NT2/D1 (cell line): ENCODE measurements around the gene C4orf50.
A peak's percentile ranks its signal among the peaks of the same experiment; 100 is the strongest.

ENCODE experiments used
- DNase-seq: peaks from one replicate; pipeline ENCODE4 v3.0.0-alpha.2; 2011; ENCODE audit warnings: low read depth, low spot score
- H3K27me3 ChIP-seq: 2 replicates; pipeline ENCODE4 v1.6.0; 2011; ENCODE audit warnings: mild to moderate bottlenecking; ENCODE audit not compliant: insufficient read length, insufficient read depth
- H3K36me3 ChIP-seq: 2 replicates; pipeline ENCODE4 v1.6.1; 2011; ENCODE audit warnings: mild to moderate bottlenecking, low read length, mixed read lengths; ENCODE audit not compliant: insufficient read depth, insufficient read length
- H3K4me1 ChIP-seq: 2 replicates; pipeline ENCODE4 v1.5.1; 2011; ENCODE audit not compliant: insufficient read depth, insufficient read length
- H3K4me3 ChIP-seq: 2 replicates; pipeline ENCODE4 v1.5.1; 2011; ENCODE audit warnings: low read depth; ENCODE audit not compliant: insufficient read length
- H3K9ac ChIP-seq: 2 replicates; pipeline ENCODE4 v1.6.0; 2011; ENCODE audit warnings: low read depth; ENCODE audit not compliant: insufficient read length
- H3K9me3 ChIP-seq: 2 replicates; pipeline ENCODE4 v1.5.1; 2011; ENCODE audit warnings: mild to moderate bottlenecking, low read length; ENCODE audit not compliant: insufficient read depth
- SUZ12 ChIP-seq: IDR thresholded peaks from 2 replicates; pipeline ENCODE4 v1.6.1; 2011; ENCODE audit not compliant: insufficient read length, insufficient read depth; ENCODE audit errors: extremely low read depth
- YY1 ChIP-seq: IDR thresholded peaks from 2 replicates; pipeline ENCODE4 v1.6.1; 2011; ENCODE audit not compliant: insufficient read length, insufficient read depth
- ZNF274 ChIP-seq: IDR thresholded peaks from 2 replicates; pipeline ENCODE4 v1.6.1; 2011; ENCODE audit warnings: mild to moderate bottlenecking, low read depth, low read length

C4orf50 gene

DNA sequence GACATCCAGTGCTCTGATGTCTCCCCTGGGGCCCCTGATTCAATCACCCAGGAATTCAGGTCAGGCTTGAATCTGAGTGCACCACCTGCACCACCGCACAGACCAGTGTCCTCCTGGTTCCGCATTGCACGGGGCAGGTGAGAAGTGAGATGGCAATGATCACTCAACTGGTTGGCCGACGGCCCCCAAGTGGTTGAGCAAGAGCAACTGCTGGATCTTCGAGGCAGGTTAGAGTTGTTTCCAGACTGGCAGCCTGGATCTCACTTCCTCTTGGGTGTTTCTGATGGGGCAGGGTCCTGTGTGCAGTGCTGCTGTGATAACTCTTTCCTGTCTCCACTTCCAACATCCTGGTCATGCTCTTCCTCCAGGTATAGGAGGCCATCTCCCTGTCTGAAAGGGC lies 50.4 kb downstream of the C4orf50 start:
- H3K9ac ChIP-seq: no peak overlapping the region
- TF ChIP-seq YY1 (no peak), ZNF274 (no peak), SUZ12 (no peak)
- no peak overlapping the region for H3K4me3 ChIP-seq
- H3K36me3 ChIP-seq: no peaks in the 10 kb centered on the region
- no peaks in the 10 kb centered on the region for H3K9me3 ChIP-seq
- peaks cover 11% of the 10 kb centered on the region for H3K4me1 ChIP-seq
- H3K27me3 ChIP-seq: peaks cover 8% of the 10 kb centered on the region
- no peak for DNase-seq

DNA sequence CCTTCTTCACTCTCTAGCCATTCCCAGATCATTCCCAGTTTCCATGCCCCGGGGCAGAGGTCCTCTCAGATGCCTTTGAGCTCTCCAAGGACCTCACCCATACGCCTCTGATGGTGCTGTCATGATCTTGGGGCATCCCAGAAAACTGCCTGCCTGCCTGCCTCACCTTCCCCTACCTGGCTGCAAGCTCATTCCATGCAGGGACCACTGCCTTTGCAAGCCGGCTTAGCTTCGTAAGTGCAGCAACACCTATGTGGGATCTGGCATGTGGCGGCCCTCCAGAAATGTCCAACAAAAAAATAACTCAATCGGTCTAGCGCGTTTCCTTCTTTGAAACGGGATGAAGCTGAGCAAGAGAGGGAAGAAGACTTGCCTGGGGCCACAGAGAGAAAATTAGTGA lies 53.0 kb downstream of the C4orf50 start:
- no peak overlapping the region for H3K4me3 ChIP-seq
- H3K9ac ChIP-seq: no peak overlapping the region
- no peaks in the 10 kb centered on the region for H3K36me3 ChIP-seq
- H3K4me1 ChIP-seq: peaks cover 7% of the 10 kb centered on the region
- no peak for DNase-seq
- no peak for TF ChIP-seq ZNF274
- TF ChIP-seq YY1: no peak
- H3K9me3 ChIP-seq: no peaks in the 10 kb centered on the region
- H3K27me3 ChIP-seq: peaks cover 18% of the 10 kb centered on the region

DNA sequence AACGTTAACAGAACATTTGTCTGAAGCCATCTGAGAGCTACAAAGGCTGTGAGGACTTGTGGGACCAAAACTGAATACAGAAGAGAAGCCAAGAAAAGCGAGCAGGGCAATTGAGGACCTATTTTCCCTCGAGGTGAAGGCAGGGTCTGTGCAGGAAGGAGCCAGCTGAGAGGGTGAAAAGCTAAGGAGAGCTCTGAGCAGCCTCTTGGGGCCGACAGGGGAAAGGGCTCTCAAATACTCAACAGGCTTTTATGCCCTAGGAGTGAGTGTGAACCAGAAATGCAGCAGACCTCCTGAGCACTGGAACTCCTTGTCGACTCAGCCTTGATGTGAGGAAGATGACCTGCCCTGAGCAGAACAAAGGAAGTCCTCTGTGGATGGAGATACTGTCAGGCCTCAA lies 54.2 kb downstream of the C4orf50 start:
- no peak overlapping the region for H3K4me3 ChIP-seq
- peaks cover 30% of the 10 kb centered on the region for H3K27me3 ChIP-seq
- no peaks in the 10 kb centered on the region for H3K9me3 ChIP-seq
- H3K36me3 ChIP-seq: no peaks in the 10 kb centered on the region
- peaks cover 6% of the 10 kb centered on the region for H3K4me1 ChIP-seq
- no peak for DNase-seq
- TF ChIP-seq SUZ12 (no peak), YY1 (no peak), ZNF274 (no peak)
- H3K9ac ChIP-seq: no peak overlapping the region

DNA sequence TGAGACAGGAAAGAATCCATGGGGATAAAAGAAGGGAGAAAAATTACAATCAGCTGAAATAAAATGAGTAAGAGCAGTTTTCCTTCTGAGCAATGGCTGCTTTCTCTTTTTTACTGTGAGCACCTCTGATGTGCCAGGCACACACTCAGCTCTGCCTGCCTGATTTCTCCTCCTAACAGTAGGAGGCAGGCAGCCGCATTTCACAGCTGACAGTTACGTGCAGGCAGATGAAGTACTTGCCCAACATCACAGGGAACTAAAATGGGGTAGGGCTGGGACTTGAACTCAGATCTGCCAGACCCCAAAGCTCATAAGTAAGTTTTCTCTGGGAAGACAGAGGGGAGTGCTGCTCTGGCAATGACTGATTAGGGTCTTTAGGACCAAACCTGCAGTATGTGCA lies 54.6 kb downstream of the C4orf50 start:
- no peak for TF ChIP-seq YY1
- no peak for TF ChIP-seq SUZ12
- TF ChIP-seq ZNF274: no peak

DNA sequence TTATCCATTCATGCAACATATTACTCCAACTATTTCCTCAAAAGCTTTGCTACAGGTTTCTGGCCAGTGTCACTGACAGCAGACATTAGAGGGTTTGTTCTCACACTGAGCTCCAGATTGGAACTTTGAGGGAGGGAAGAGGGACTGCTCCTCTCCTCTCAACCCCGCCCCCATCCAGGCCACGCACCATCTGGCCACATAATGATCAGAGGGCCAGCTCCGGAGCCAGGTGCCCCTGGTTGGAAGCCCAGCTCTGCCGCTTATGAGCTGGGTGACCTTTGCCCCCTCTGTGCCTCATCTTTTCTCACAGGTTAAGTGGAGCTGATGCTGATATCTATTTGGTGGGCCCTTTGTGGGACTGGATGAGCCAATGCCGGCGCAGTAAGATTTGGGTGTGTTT lies 55.8 kb downstream of the C4orf50 start:
- peaks cover 32% of the 10 kb centered on the region for H3K27me3 ChIP-seq
- H3K36me3 ChIP-seq: no peaks in the 10 kb centered on the region
- H3K9ac ChIP-seq: no peak overlapping the region
- no peaks in the 10 kb centered on the region for H3K9me3 ChIP-seq
- DNase-seq: no peak
- no peak overlapping the region for H3K4me3 ChIP-seq
- peaks cover 3% of the 10 kb centered on the region for H3K4me1 ChIP-seq
- TF ChIP-seq SUZ12 (no peak), ZNF274 (no peak), YY1 (no peak)

More for the DNA sequence above, 54.6 kb downstream of the C4orf50 start:
- Histone ChIP-seq H3K27me3 (peaks cover 29% of the 10 kb centered on the region), H3K9ac (no peak overlapping the region), H3K4me1 (peaks cover 6% of the 10 kb centered on the region), H3K4me3 (no peak overlapping the region), H3K36me3 (no peaks in the 10 kb centered on the region), H3K9me3 (no peaks in the 10 kb centered on the region)
- DNase-seq: peak; percentile 36

DNA sequence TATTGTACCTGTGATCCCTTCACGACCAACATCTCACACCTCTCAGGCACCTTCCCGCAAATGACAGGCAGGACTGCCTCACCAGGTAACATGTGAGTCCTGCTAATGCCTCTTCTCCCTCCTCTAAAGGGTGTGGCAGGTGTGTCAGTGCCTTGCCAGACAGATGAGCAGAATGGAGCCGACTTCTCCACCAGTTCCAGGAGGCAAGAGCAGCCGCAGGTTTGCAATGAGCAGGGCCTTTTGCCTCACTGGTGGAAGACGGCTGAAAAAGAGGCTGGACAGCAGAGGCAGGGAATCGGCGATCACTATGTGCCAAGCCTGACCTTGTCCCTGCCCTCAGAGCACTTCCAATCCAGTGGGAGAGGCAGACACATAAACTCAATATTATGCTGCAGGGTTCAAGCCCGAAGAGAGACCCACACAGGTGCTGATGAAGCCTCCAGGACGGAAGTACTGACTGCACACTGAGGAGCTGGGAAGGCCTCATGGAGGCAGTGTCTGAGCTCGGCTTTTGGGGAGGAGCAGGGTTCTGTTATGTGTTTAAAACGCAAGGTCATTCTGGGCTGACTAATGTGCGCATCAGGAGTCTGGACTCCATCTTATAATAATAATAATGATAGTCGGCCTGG lies 57.9 kb downstream of the C4orf50 start:
- Histone ChIP-seq H3K36me3 (no peaks in the 10 kb centered on the region), H3K4me3 (no peak overlapping the region), H3K9me3 (no peaks in the 10 kb centered on the region), H3K4me1 (peaks cover 19% of the 10 kb centered on the region), H3K27me3 (peaks cover 32% of the 10 kb centered on the region), H3K9ac (no peak overlapping the region)
- no peak for DNase-seq
- TF ChIP-seq SUZ12 (no peak), ZNF274 (no peak), YY1 (no peak)

DNA sequence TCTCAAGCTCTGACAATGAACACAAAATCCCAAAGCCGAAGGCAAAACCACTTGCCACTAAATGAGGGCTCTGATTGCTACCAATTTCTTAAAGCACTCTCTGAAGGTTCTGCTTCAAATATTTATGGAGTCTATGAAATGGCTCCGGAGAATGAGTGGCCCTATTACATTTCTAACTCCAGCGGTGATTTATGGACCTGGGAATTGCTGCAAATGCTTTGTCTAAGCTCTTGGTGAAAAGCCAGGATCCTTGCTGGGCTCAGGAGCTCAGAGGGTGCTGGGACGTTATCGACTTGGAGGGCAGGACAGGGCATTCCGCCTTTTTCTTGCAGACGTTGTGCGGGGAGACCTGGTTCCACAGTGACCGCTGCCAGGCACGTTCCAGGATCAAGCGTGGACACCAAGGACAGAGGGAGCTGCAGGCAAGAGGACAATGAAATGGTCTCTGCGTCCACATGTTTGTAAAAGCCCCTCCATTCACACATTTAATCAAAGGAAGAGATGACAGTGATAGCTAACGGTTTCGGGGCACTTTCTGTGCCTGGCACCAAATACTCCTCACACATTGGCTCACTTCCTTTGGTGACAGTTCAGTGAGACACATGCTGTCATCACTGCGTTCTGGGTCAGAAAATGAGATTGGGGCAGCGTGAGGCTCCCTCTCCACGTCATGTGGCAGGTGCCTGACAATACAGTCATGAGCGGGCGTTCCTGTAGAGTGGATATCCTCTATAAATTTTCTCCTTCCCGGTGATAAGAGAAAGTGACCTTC lies 58.8 kb downstream of the C4orf50 start:
- Histone ChIP-seq H3K27me3 (peaks cover 30% of the 10 kb centered on the region), H3K4me3 (no peak overlapping the region), H3K9ac (no peak overlapping the region), H3K36me3 (no peaks in the 10 kb centered on the region), H3K4me1 (peaks cover 28% of the 10 kb centered on the region), H3K9me3 (no peaks in the 10 kb centered on the region)
- DNase-seq: no peak
- TF ChIP-seq YY1 (no peak), SUZ12 (no peak), ZNF274 (no peak)
